ENCODE data around the gene CBLIF.
"Not testable (repeated sequence)": the region's sequence is repeated elsewhere in the genome, so short reads cannot be mapped to it uniquely, and the experiment has no call there.

CBLIF gene

DNA sequence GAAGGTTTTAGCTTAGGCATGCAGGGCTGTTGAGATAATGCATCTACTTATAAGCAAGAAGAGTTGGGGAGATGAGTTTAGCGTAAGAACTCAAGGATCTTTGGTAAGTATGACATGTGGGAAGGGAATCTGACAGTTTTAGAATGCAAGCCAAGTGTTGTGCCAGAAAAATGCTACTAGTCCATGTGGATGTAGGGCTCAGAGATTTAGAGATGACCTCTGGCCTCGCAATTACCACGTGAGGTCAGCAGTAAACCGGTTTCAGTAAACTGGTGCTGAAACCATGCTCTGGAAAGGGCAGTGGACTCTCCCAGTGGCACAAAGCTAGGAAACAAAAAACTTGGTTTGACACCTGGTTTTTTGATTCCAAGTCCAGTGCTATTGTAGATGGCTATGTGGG lies 53.7 kb downstream of the CBLIF start:
- DNase-seq: no peak

- DNase-seq: no peak
These were observed 57.5 kb downstream of the CBLIF start for GRCh38 chr11:59787816-59788215.

DNA sequence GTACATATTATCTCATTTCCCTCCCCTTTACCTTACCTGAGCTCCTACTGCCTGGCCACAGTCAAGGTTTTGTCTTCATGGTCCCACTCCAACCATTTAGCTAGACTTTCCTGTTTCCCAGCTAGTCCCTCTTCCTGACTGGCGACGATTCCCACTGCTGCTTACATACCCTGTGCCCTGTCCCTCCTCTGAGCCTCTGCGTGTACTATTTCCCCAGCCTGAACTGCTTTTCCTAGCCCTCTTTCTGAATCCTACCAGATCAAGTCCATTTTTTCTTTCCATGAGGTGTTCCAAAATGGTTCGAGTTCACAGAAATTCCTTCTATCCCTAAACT lies 58.1 kb downstream of the CBLIF start:
- DNase-seq: no peak

DNA sequence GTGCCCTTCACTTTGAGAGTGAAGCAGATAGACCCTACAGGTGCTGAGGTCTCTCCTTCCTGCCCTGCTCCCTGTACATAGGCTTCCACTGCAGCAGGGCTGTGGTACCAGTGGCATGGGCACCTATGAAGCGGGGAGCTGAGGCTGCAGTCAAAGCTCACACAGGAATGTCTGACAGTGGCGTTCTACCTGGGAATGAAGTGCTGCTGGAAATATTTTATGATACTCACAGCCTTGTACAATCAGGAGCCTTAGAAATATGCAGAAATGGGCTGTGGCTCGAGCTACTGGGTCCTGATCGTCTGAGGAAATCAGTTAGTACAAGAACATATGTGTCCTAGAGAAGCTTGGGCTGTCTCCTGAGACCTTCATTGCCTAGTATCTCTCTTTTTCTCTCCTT lies 59.5 kb downstream of the CBLIF start:
- DNase-seq: no peak

DNA sequence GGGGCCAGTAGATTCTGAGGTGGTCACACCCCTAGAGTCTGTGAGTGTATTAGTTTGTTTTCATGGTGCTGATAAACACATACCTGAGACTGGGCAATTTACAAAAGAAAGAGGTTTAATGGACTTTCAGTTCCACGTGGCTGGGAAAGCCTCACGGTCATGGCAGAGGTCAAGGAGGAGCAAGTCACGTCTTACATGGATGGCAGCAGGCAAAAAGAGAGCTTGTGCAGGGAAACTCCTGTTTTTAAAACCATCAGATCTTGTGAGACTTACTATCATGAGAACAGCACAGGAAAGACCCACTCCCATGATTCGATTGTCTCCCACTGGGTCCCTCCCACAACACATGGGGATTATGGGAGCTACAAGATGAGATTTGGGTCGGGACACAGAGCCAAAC lies 60.9 kb downstream of the CBLIF start:
- not testable (repeated sequence) for DNase-seq

GRCh38 chr11:59783632-59784090 lies 61.6 kb downstream of the CBLIF start:
- DNase-seq: no peak

DNA sequence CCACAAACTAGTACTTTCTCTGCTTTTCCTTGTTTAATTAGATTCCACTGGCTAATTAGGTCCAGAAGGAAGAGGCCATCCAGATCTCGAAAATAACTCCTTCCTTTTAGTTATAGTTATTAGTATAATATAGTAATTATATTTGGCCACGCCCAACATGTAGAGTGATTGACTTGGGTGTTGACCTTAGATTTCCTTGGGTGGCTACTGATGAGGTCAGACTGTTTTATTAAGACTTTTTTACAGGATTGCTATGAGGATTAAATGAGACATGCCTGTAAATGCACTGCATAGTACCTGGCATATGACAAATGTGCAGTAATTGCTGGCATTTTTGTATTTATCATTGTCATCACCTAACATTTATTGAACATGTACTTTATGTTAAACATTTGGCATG lies 63.2 kb downstream of the CBLIF start:
- DNase-seq: no peak

- no peak for DNase-seq
These were observed 65.8 kb downstream of the CBLIF start for GRCh38 chr11:59779487-59779886.
